Stomach smooth muscle (tissue), 2 donors: ENCODE measurements around the gene TYR.
"Not testable (repeated sequence)": the region's sequence is repeated elsewhere in the genome, so short reads cannot be mapped to it uniquely, and the experiment has no call there.

Experiments used
- H3K27ac ChIP-seq: one replicate; pipeline ENCODE4 v1.7.0; 2013; ENCODE audit warnings: mild to moderate bottlenecking, low read length, inconsistent platforms
- H3K27me3 ChIP-seq, 2 donors: one replicate each; pipeline ENCODE4 v1.7.0; 2013; ENCODE audit warnings: low read length in 2 of 2; ENCODE audit not compliant: insufficient read depth in 2 of 2, control insufficient read depth in 1 of 2
- H3K36me3 ChIP-seq, 2 donors: one replicate each; pipeline ENCODE4 v1.7.0; 2013; ENCODE audit warnings: low read length in 2 of 2; ENCODE audit not compliant: control insufficient read depth in 2 of 2, insufficient read depth in 2 of 2
- H3K4me1 ChIP-seq: one replicate; pipeline ENCODE4 v1.7.0; 2013; ENCODE audit warnings: low read length; ENCODE audit not compliant: control insufficient read depth, insufficient read depth
- H3K4me3 ChIP-seq, 2 donors: one replicate each; pipeline ENCODE4 v1.7.0; 2013; ENCODE audit warnings: low read length in 2 of 2
- H3K9ac ChIP-seq, 2 donors: one replicate each; pipeline ENCODE4 v1.7.0; 2013; ENCODE audit warnings: low read length in 2 of 2, mild to moderate bottlenecking in 1 of 2
- H3K9me3 ChIP-seq, 2 donors: one replicate each; pipeline ENCODE4 v1.7.0; 2013; ENCODE audit warnings: low read length in 2 of 2; ENCODE audit not compliant: control insufficient read depth in 2 of 2
- donor health status: healthy.
- donor health status: Pancreatic carcinoma.

TYR gene

DNA sequence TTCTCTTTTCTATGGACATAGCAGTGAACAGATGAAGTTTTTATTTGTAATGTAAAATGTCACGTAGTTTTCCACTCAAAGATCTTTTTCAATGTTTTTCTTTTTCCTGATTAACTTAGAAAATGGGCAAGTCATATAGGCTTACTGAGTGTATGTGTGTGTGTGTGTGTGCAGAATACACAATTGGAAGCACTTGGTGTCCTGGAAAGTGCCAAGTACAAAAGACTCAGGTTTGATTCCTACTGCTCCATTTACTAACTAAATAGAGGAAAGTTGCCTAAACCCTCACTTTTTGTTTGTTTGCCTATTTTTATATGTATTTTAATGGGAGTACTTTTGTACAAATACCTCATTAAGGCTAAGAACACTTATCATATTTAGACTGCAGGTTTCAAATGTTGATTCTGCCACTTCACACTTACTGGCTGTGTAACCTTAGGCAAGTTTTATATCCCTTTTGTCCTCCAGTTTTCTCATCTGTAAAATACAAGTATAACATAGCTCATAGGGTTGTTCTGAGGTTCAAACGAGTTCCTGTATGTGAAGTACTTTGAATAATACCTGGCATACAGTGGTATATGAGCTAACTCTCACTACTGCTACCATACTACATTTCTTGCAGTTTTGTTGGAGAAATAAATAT, 90.1 kb downstream of the TYR start:
- H3K9ac ChIP-seq, result no peak overlapping the region
- no peak overlapping the region for H3K27ac ChIP-seq
- H3K36me3 ChIP-seq, result no peaks in the 10 kb centered on the region
- no peaks in the 10 kb centered on the region for H3K27me3 ChIP-seq
- no peak overlapping the region for H3K4me3 ChIP-seq
- H3K9me3 ChIP-seq, result no peaks in the 10 kb centered on the region
- no peaks in the 10 kb centered on the region for H3K4me1 ChIP-seq

DNA sequence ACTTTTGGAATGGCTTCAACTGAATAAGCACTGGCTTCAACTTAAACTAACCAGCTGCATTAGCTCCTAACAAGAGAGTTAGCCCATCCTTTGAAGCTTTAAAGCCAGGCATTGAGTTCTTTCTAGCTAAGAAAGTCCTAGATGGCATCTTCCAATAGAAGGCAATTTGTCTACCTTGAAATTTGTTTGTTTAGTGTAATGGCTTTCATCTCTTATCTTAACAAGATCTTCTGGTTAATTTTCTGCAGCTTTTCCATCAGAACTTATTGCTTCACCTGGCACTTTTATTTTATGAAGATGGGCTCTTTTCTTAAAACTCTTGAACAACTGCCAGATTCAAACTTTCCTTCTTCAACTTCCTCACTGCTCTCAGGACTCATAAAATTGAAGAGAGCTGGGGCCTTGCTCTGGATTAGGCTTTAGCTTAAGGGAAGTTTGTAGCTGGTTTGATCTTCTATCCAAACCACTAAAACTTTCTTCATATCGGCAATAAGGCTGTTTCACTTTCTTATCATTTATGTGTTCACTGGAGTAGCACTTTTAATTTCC, 94.9 kb downstream of the TYR start:
- not testable (repeated sequence) for H3K9ac ChIP-seq, H3K4me1 ChIP-seq, H3K27ac ChIP-seq, H3K36me3 ChIP-seq, H3K27me3 ChIP-seq, H3K4me3 ChIP-seq, H3K9me3 ChIP-seq

- H3K9me3 ChIP-seq, H3K4me3 ChIP-seq, H3K27me3 ChIP-seq, H3K4me1 ChIP-seq, H3K36me3 ChIP-seq, H3K9ac ChIP-seq, H3K27ac ChIP-seq: not testable (repeated sequence)
These were observed 95.5 kb downstream of the TYR start for GRCh38 chr11:89273220-89273619.

GRCh38 chr11:89275966-89276365, 98.3 kb downstream of the TYR start:
- Histone ChIP-seq H3K27ac (no peak overlapping the region), H3K9me3 (no peaks in the 10 kb centered on the region), H3K4me3 (no peak overlapping the region), H3K27me3 (no peaks in the 10 kb centered on the region), H3K4me1 (no peaks in the 10 kb centered on the region), H3K36me3 (no peaks in the 10 kb centered on the region), H3K9ac (no peak overlapping the region)

GRCh38 chr11:89279176-89279575, 101.5 kb downstream of the TYR start:
- Histone ChIP-seq H3K4me3 (no peak overlapping the region), H3K27me3 (no peaks in the 10 kb centered on the region), H3K9ac (no peak overlapping the region), H3K36me3 (no peaks in the 10 kb centered on the region), H3K9me3 (no peaks in the 10 kb centered on the region), H3K27ac (no peak overlapping the region), H3K4me1 (no peaks in the 10 kb centered on the region)

GRCh38 chr11:89281032-89281677, 103.5 kb downstream of the TYR start:
- not testable (repeated sequence) for H3K27me3 ChIP-seq, H3K9me3 ChIP-seq, H3K27ac ChIP-seq, H3K4me1 ChIP-seq, H3K36me3 ChIP-seq, H3K9ac ChIP-seq, H3K4me3 ChIP-seq

DNA sequence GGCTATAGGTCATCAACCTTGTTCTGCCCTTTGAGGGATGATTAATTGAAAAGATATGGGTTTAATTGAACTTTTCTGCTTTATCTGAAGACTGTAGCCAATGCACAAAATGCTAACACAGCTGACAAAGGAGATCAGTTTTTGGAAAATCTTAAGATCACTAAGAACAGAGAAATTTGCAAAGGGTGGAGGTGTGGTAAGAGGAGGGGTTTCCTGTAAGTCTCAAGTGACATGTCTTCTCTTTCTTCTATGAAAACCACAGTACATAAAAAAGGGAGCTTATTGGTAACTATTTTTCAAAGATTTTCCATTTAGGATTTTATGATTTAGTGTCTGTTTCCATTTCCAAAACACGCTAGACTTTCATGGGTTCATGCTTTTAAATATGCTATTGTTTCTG, 108.9 kb downstream of the TYR start:
- not testable (repeated sequence) for H3K27me3 ChIP-seq, H3K27ac ChIP-seq, H3K36me3 ChIP-seq, H3K4me3 ChIP-seq, H3K9ac ChIP-seq, H3K4me1 ChIP-seq, H3K9me3 ChIP-seq

DNA sequence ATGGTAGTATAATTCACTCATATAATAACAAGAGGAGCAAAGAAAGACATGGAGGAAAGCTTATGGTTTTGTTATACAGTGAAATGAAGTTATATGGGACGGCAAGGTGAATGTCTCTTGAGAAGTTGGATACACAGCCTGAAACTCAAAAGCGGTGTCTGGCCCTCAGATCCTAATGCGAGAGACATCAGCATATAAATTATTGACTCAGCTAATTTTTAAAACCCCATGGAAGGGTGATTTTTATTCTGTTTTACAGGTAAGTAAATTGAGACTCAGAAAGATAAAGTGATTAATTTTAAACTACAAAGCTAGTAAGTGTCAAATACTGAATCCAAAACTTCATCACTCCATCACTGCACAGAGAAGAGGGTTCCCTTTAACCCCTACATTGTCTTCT, 110.3 kb downstream of the TYR start:
- not testable (repeated sequence) for H3K9me3 ChIP-seq, H3K27ac ChIP-seq, H3K36me3 ChIP-seq, H3K27me3 ChIP-seq, H3K9ac ChIP-seq, H3K4me3 ChIP-seq, H3K4me1 ChIP-seq

DNA sequence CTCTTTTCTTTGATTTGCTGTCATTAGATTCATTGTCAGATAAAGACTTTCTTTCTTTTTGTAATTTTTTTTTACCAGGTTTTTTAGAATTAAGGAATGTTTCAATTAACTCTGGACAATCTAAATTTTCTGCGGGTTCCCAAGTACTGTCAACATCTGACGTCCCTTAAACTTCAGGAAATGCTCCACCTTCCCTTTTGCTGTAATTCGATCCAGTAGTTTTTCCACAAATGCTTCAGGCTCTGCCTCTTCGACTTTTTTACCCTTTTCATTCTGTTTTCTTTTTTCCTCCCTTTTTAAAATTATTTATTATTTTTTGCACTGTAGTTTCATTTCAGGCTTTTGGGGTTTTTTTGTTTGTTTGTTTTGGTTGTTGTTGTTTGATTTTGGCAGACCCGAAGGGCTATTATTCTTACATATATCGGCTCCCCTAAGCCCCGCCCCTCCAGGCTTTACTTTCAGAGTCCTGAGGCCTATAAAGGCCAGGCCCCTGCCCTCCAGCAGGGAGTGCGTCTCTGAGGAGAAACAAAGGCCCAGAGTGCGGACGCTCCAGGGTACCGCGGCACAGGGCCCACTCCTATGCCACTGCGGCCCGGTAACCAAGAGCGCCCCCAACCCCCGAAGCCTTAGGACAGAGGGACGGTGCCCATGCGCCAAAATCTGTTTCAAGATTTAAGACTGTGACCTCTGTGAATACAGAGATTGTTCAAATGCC, 116.4 kb downstream of the TYR start:
- no peak overlapping the region for H3K4me3 ChIP-seq
- no peaks in the 10 kb centered on the region for H3K9me3 ChIP-seq
- H3K27me3 ChIP-seq, result no peaks in the 10 kb centered on the region
- no peak overlapping the region for H3K27ac ChIP-seq
- H3K36me3 ChIP-seq, result no peaks in the 10 kb centered on the region
- H3K9ac ChIP-seq, result no peak overlapping the region
- no peaks in the 10 kb centered on the region for H3K4me1 ChIP-seq

GRCh38 chr11:89295023-89295422, 117.3 kb downstream of the TYR start:
- not testable (repeated sequence) for H3K36me3 ChIP-seq, H3K27me3 ChIP-seq

GRCh38 chr11:89303029-89303428, 125.4 kb downstream of the TYR start:
- not testable (repeated sequence) for H3K27ac ChIP-seq

More at GRCh38 chr11:89295023-89295422, 117.3 kb downstream of the TYR start:
- H3K9me3 ChIP-seq, H3K4me1 ChIP-seq, H3K27ac ChIP-seq, H3K9ac ChIP-seq, H3K4me3 ChIP-seq: not testable (repeated sequence)

More at GRCh38 chr11:89303029-89303428, 125.4 kb downstream of the TYR start:
- H3K9me3 ChIP-seq, H3K9ac ChIP-seq, H3K4me1 ChIP-seq, H3K4me3 ChIP-seq, H3K27me3 ChIP-seq, H3K36me3 ChIP-seq: not testable (repeated sequence)
